ENCODE measurements around the gene DDX39B.

GRCh38 chr6:31581434-31582229 lies 39.8 kb upstream of the DDX39B start:
- TF ChIP-seq, protein P1, sequence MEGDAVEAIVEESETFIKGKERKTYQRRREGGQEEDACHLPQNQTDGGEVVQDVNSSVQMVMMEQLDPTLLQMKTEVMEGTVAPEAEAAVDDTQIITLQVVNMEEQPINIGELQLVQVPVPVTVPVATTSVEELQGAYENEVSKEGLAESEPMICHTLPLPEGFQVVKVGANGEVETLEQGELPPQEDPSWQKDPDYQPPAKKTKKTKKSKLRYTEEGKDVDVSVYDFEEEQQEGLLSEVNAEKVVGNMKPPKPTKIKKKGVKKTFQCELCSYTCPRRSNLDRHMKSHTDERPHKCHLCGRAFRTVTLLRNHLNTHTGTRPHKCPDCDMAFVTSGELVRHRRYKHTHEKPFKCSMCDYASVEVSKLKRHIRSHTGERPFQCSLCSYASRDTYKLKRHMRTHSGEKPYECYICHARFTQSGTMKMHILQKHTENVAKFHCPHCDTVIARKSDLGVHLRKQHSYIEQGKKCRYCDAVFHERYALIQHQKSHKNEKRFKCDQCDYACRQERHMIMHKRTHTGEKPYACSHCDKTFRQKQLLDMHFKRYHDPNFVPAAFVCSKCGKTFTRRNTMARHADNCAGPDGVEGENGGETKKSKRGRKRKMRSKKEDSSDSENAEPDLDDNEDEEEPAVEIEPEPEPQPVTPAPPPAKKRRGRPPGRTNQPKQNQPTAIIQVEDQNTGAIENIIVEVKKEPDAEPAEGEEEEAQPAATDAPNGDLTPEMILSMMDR (IDR thresholded peaks at IDR 0.05; ENCODE audit: low read depth, low read length, poor library complexity, severe bottlenecking), result no peak
- TF ChIP-seq EZH2phosphoT487 (IDR thresholded peaks at IDR 0.05; ENCODE audit: borderline replicate concordance, low read length), result no peak

All from DOHH2 (cell line).